KOPT-K1 (cell line): ENCODE data around the gene PTP4A2.
"Not testable (repeated sequence)": the region's sequence is repeated elsewhere in the genome, so short reads cannot be mapped to it uniquely, and the experiment has no call there.

Experiments used
- H3K27ac ChIP-seq: fragments of 200-600 bp; sonication (generic); 2 replicates; pipeline ENCODE4 v1.5.1; 2016; ENCODE audit warnings: antibody characterized with exemption, mild to moderate bottlenecking, low read depth, low read length; ENCODE audit not compliant: poor library complexity, severe bottlenecking
- H3K36me3 ChIP-seq: fragments of 200-600 bp; sonication (generic); 2 replicates; pipeline ENCODE4 v1.5.1; 2017; ENCODE audit warnings: antibody characterized with exemption, mild to moderate bottlenecking, low read length, moderate library complexity; ENCODE audit not compliant: insufficient read depth
- H3K9me3 ChIP-seq: fragments of 200-600 bp; sonication (generic); 2 replicates; pipeline ENCODE4 v1.5.1; 2017; ENCODE audit warnings: antibody characterized with exemption, low read length, mild to moderate bottlenecking; ENCODE audit not compliant: insufficient read depth, poor library complexity, severe bottlenecking

Gene PTP4A2

DNA sequence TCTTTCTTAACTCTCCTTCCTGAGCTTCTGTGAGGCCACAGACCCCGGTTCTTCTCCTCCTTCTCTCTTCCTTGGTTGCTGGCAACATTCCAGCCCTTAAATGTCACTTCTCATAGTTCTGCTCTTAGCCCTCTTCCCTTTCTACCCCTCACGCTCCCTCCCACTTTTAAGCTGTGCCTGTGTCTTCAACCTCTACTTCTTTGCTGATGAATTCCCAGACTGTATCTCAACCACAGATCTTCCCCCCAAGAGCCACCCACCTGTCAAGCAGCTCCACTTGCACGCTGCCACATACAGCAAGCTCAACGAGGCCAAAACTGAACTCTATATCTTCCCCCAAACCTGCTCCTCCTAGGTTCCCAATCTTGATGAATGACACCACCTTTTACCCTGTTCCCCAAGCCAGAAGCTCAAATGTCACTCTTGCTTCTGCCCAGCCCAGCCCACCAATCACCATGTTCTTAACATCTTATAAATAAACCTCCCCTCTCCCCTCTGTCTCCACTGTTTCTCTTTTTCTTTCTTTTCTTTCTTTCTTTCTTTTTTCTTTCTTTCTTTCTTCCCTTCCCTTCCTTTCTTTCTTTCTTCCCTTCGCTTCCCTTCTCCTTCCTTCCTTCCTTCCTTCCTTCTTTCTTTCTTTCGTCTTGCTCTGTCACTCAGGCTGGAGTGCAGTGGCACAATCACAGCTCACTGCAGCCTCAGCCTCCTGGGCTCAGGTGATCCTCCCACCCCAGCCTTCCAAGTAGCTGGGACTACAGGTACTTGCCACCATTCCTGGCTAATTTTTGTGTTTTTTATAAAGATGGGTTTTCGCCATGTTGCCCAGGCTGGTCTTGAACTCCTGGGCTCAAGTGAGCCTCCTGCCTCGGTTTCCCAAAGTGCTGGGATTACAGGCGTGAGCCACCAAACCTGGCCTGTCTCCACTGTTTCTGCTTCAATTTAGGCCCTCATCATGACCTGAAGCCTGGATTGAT is 19.8 kb upstream of the PTP4A2 start:
- no peaks in the 10 kb centered on the region for H3K9me3 ChIP-seq
- H3K36me3 ChIP-seq = no peaks in the 10 kb centered on the region
- peak overlapping the region; percentile 92 for H3K27ac ChIP-seq

DNA sequence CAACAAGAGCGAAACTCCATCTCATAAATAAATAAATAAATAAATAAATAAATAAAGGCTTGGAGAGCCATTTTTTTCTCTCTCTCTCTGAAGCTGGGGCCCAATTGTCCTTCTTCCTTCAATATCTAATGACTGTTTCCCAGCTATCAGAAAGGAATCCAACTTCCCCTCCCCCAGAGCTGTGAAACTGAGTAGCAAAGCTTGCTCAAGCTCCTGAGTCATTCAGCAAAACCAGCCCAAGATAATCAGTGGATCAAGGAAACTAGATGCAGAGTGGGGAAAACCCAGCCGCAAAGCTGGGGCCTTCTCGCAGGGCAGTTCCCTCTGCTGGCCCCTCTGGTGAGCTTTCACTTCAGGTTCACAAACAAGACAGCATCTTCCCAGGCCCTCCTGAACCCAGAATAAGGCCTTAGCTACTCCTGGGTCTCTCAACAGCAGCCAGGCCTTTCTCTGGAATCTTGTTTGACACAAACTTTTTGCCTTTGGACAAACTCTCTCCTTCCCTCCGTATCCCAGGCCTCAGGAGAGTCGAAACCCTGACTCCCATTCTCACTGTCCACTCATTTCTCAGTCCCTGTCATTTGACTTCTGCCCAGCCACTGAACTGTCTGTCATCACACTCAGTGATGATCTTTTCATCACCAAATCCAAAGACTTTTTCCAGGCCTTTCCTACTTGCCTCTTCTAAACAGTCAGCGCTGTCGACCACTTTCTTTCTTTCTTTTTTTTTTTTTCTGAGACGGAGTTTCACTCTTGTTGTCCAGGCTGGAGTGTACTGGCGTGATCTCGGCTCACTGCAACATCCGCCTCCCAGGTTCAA is 18.0 kb upstream of the PTP4A2 start:
- Histone ChIP-seq H3K36me3 (no peaks in the 10 kb centered on the region), H3K27ac (peak overlapping the region; percentile 92), H3K9me3 (no peaks in the 10 kb centered on the region)

DNA sequence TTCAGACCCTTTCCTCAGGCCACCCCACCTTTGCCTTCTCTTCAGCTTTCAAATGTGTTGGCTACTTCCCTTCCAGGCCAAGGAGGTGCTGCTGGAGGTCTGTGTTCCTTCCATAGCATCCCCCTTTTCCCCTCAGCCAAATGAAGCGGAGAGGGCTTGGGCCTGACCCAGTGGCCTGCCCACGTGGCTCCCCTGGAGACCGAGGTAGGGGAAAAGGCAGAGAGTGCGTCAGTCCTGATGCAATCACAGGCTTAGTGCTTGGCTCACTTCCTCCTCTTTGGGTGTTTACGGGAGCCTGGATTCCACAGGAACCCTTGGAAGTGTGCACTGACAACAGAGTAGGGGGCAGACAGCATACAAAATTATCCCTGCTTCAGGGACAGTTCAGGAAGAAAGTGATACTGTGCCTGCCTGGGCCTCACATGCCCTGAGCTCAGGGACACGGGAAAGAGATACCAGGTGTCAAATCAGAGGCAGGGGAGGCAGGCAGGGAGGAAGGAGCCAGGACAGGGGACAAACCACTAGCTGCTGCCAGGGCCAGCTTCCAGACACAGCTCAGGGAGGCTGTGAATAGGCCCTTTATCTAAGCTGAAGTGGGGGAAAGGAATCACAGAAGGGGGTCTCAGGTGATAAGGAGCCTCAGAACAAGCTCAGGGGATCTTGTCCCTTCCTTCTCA is 16.6 kb upstream of the PTP4A2 start:
- Histone ChIP-seq H3K36me3 (no peaks in the 10 kb centered on the region), H3K27ac (peak overlapping the region; percentile 92), H3K9me3 (no peaks in the 10 kb centered on the region)

DNA sequence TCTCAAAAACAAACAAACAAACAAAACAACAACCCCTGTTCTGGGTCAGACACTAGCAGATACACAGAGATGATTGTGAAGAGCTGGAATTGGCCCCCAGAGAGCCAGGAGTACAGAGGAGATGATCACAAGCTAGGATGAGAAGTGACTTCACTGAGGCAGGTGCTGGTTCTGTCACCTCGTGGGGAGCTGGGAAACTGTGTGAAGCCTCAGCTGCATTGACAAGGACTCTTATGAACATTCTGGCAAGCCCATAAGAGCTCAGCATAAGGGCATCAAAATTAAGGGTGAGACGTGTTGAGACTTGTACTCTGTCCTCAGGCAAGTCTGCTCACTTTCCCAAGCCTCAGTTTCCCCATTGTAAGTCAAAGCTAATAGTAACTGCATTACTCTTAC is 14.7 kb upstream of the PTP4A2 start:
- peak overlapping the region; percentile 51 for H3K27ac ChIP-seq
- H3K36me3 ChIP-seq = no peaks in the 10 kb centered on the region
- no peaks in the 10 kb centered on the region for H3K9me3 ChIP-seq

DNA sequence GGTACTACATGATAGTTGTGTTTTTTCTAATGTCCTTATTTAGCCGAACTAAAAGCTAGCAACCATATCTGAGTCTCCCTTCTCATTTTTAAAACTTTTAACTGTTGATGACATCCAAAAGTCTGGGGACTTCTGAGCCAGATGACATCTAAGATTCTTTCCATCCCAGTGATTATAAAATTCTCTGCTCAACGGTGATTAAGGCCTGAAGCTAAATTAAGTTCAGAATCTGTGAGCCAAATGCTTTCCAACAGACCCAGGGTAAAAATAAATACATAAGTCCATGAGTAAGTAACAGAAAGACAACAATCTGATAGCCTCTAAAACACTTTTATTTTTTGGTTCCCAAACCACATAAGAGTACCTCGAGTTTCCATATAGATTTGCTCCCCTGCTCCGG is 13.1 kb upstream of the PTP4A2 start:
- no peaks in the 10 kb centered on the region for H3K9me3 ChIP-seq
- peak overlapping the region; percentile 51 for H3K27ac ChIP-seq
- H3K36me3 ChIP-seq = no peaks in the 10 kb centered on the region

DNA sequence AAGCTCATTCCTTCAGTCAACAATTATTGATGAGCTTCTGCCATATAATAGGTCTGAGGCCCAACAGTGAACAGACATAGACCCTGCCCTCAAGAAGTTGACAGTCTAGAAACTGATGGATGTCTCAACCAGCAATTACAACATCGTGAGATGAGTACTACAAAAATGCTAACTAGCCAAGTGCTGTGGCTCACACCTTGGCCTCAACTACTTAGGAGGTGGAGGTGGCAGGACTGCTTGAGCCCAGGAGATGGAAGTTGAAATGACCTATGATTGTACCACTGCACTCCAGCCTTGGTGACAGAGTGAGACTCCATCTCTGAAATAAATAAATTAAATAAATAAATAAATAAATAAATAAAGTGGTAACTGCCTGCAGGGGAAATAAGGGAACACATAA is 11.7 kb upstream of the PTP4A2 start:
- no peak overlapping the region for H3K27ac ChIP-seq
- no peaks in the 10 kb centered on the region for H3K36me3 ChIP-seq
- no peaks in the 10 kb centered on the region for H3K9me3 ChIP-seq

DNA sequence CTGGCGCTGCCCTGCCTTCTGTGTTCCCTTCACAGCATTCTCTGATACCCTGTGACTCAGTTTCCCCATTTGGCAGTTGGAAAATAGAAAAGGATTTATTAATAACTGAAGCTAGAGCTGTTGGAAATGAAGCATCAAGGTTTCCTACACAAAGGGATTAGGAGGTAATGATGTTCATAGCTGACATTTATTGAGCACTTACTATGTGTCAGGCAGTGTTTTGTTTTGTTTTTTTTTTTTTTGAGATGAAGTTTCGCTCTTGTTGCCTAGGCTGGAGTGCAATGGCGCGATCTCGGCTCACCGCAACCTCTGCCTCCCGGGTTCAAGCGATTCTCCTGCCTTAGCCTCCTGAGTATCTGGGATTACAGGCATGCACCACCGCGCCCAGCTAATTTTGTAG is 7.5 kb upstream of the PTP4A2 start:
- not testable (repeated sequence) for H3K9me3 ChIP-seq, H3K27ac ChIP-seq, H3K36me3 ChIP-seq

DNA sequence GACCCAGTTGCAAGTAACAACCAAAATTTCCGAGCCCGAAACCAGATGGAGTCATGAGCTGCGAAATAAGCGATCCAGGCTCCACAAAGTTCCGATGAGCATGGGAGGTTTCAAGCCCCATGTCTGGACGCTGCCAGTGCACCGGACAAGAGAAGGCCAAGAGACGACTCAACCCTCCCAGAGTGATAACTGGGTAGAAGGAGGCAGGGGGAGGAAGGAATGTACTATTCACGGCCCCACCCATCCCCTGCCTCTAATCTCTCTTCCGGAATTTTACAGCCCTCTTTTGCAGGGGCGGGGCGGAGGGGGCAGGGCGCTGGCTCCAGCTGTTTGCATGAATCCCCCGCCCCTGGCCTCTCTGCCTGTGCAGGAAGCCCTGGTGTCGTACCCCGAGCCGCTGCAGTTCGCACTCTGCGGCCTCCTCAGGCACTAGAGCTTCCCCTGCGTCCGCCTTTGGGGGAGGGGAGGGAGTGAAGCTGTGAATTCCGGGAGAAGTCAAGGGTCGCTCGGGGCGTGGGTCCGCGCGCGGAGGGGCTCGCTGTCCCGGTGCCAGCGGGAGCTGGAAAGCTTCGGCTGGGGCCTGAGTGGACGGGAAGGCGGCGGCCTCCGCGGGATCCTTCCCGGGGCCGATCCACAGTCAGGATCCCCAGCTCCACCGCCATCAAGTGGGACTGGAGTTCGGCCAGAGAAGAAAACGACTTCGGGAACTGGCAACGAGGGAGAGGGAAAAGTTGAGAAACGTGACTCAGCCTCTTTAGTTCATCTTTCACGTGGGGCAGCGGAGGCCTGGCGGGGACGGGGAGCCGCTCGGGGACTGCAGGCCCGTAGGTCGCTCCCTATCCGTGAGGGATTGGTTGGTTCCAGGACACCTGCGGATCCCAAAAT is 6.3 kb upstream of the PTP4A2 start:
- Histone ChIP-seq H3K27ac (peak overlapping the region; percentile 93), H3K9me3 (no peaks in the 10 kb centered on the region), H3K36me3 (no peaks in the 10 kb centered on the region)

DNA sequence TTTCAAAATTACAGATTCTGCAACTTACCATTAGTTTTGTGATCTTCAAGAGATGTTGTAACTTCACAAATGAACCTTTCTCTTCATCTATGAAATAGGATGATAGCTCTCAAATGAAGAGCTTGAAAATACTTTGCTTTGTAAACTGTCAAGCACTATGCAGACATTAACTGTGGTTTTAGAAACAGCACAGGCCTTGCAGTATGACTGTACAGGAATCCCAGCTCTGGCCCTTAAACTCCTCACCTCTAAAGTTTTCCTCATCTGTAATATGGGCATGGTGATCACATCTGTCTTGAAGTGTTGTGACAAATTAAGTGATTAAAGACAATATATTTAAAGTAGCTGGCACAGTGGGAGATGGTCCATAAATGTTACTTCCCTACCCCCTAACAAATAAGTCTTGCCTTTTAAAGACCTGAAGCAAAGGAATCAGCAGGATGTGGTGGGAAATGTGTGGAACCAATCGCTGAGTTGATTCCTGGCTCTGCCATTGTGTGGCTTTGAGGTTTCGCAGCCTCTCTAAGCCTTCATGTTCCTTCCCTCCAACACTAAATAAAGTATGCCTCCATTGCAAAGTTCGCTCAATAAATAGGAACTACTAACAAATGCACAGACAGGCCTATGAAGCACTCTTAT is 5.5 kb upstream of the PTP4A2 start:
- Histone ChIP-seq H3K36me3 (no peaks in the 10 kb centered on the region), H3K9me3 (no peaks in the 10 kb centered on the region), H3K27ac (peak overlapping the region; percentile 93)

DNA sequence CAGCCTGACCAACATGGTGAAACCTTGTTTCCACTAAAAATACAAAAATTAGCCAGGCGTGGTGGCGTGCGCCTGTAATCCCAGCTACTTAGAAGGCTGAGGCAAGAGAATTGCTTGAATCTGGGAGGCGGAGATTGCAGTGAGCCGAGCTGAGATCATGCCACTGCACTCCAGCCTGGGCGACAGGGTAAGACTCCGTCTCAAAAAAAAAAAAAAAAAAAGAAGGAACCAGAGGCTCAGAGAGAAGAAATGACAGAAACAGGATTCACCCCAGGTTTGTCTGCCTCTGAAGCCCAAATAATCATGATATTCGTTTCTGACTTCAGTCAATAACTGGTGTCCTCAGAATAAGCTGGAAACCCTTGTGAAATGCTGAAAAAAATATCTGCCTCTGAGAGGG is 3.9 kb upstream of the PTP4A2 start:
- H3K9me3 ChIP-seq = not testable (repeated sequence)

DNA sequence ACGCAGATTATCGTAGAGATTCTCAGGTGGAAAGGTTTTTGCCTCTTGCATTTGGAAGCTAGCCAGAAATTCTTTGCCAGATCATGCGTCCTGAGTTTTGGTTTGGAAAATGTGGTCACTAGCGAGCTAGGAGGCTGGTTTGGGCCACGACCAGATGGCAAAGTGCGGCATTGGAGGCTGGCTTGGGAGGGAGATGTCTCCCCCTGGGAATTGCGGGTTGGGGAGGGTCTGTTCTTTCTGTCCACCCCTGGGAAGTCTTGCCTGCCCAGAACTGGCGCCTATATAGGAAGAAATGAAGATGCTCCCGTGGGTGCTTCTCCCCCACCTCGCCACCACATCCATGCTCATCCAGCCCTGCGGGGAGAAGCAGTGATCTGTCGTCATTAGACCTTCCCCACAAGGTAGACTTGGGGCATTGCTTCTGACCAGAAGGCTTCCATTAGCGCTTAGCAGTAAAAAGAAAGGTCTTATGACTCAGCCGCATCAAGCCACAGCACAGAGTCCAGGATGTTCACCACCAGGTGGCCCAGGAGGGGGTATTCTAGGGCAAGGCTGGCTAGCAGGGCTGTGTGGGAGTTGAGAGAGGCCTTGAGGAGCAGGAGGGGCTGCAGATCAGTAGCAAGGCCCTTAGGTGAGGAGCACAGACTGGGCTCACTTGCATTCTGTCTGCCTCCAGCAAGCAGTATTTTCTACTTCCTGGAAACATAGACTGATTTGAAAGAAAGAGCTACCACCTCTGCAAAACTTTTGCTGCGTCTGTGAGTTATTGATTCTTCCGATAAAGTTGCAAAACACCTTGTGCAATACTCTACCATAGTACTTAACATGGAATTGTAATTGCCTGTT is 1.5 kb upstream of the PTP4A2 start:
- Histone ChIP-seq H3K9me3 (no peaks in the 10 kb centered on the region), H3K27ac (peak overlapping the region; percentile 99)

More for the DNA sequence above, 3.9 kb upstream of the PTP4A2 start:
- H3K36me3 ChIP-seq = not testable (repeated sequence)
- H3K27ac ChIP-seq = peak overlapping the region; percentile 93

DNA sequence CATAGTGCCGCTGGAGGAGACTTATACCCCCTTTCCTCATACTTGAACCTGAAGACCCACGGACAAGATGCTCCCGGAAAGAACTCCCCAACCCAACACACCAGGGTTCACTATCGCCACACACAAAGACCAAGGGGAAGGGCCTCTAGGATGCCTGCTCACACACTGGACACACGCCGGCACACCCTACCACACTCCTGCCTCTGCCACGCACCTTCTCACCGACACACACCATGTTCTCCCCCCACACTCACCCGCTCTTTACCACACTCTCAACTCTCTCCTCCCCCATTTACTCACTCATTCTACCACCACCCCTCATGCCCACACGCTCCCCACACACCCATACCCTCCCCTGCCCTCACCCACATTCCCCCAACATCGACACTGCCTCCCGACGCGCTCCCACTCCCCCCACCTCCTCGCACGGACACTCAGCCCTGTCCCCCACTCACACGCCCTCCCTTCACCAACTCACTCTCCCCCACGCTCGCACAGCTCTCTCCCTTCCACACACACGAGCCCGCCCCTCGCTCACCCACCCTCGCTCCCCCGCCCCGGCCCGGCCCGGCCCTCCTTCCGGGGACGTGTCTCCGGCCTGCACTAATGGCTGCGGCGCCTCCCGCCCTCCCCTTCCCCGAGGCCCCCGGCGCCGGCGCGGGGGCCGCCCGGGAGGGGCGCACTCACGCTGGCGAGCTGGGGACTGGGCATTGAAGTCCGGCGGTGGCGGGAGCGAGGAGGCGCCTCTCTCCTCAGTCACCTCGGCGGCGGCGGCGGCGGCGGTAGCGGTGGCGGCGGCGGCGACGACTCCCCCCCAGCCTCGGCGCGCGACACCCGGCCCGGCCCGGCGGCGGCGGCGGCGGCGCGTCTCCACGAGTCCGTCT is 626 bp downstream of the PTP4A2 start:
- H3K27ac ChIP-seq = peak overlapping the region; percentile 99
- peaks cover 31% of the 10 kb centered on the region for H3K36me3 ChIP-seq
- no peaks in the 10 kb centered on the region for H3K9me3 ChIP-seq

More for the DNA sequence above, 1.5 kb upstream of the PTP4A2 start:
- H3K36me3 ChIP-seq = peaks cover 22% of the 10 kb centered on the region
